ENCODE measurements around the gene MC4R.

GRCh38 chr18:60322591-60322990 lies 50.0 kb downstream of the MC4R start:
- TF ChIP-seq, protein P1, sequence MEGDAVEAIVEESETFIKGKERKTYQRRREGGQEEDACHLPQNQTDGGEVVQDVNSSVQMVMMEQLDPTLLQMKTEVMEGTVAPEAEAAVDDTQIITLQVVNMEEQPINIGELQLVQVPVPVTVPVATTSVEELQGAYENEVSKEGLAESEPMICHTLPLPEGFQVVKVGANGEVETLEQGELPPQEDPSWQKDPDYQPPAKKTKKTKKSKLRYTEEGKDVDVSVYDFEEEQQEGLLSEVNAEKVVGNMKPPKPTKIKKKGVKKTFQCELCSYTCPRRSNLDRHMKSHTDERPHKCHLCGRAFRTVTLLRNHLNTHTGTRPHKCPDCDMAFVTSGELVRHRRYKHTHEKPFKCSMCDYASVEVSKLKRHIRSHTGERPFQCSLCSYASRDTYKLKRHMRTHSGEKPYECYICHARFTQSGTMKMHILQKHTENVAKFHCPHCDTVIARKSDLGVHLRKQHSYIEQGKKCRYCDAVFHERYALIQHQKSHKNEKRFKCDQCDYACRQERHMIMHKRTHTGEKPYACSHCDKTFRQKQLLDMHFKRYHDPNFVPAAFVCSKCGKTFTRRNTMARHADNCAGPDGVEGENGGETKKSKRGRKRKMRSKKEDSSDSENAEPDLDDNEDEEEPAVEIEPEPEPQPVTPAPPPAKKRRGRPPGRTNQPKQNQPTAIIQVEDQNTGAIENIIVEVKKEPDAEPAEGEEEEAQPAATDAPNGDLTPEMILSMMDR (conservative IDR thresholded peaks at IDR 0.05; ENCODE audit: low read depth, low read length): no peak
- TF ChIP-seq POLR2A (IDR thresholded peaks at IDR 0.05; ENCODE audit: low read depth, low read length) (no peak), SMC3 (IDR thresholded peaks at IDR 0.05; ENCODE audit: low read depth, low read length) (no peak), MXI1 (IDR thresholded peaks at IDR 0.05; ENCODE audit: borderline replicate concordance, low read depth, low read length) (no peak), RAD21 (IDR thresholded peaks at IDR 0.05; ENCODE audit: low read length) (no peak), USF2 (IDR thresholded peaks at IDR 0.05; ENCODE audit: low read depth, low read length) (no peak), RCOR1 (IDR thresholded peaks at IDR 0.05; ENCODE audit: insufficient replicate concordance, low read length) (no peak), ELK1 (IDR thresholded peaks at IDR 0.05; ENCODE audit: borderline replicate concordance, low read depth, low read length) (no peak), CHD1 (IDR thresholded peaks at IDR 0.05; ENCODE audit: low read depth, low read length) (no peak), RFX5 (IDR thresholded peaks at IDR 0.05; ENCODE audit: low read depth, low read length) (no peak), BHLHE40 (IDR thresholded peaks at IDR 0.05; ENCODE audit: low read depth, low read length) (no peak)
